B cell (primary cell): Measurements from ENCODE around the gene TMEM185B. TPM values are rescaled to one million over a fixed set of nuclear protein-coding genes. Genes with fewer than 3 reads are reported as not detected.

ENCODE experiments used
- ATAC-seq: fragments of 200-7000 bp; cut with Tn5 transposase; one replicate; pipeline ENCODE4 v1.10.0; 2021; ENCODE audit warnings: low read depth, mild to moderate bottlenecking, moderate number of reproducible peaks, moderate library complexity
- CTCF ChIA-PET: fragments of 350-600 bp; sonication (Branson Sonifier 250); formaldehyde crosslinking; loops from one replicate; lab custom pipeline; 2021; ENCODE audit warnings: antibody characterized with exemption, inconsistent platforms; lab: Charles Lee
- POLR2A ChIA-PET: fragments of 350-600 bp; sonication (Branson Sonifier 250); formaldehyde crosslinking; loops from one replicate; lab custom pipeline; 2021; ENCODE audit warnings: antibody characterized with exemption; lab: Charles Lee
- DNase-seq: peaks from one replicate; pipeline ENCODE4 v3.0.0; 2013
- H2AFZ ChIP-seq: 2 replicates; pipeline ENCODE4 v1.6.1; 2012; ENCODE audit warnings: mild to moderate bottlenecking, low read depth, low read length; ENCODE audit not compliant: insufficient read depth, poor library complexity, severe bottlenecking
- H3K27ac ChIP-seq, 2 donors: 1 replicate in 1 of 2; 2 replicates in 1 of 2; pipeline ENCODE4 v1.5.1; 2012 to 2013; ENCODE audit warnings: low read length in 2 of 2, mild to moderate bottlenecking in 2 of 2, moderate library complexity in 1 of 2
- H3K27me3 ChIP-seq, 4 experiments: fragments of 200-600 bp in 1 of 4; sonication (generic) in 1 of 4; replicated peaks in 1 of 4; 1 replicate in 2 of 4; 2 replicates in 2 of 4; pipeline versions ENCODE4 v1.6.1 to v1.7.0; 2013 to 2016; ENCODE audit warnings: low read length in 3 of 4, mild to moderate bottlenecking in 2 of 4, mixed read lengths in 1 of 4, moderate library complexity in 1 of 4; ENCODE audit not compliant: insufficient read depth in 4 of 4, control insufficient read depth in 3 of 4; ENCODE audit errors: control extremely low read depth in 1 of 4
- H3K36me3 ChIP-seq, 2 experiments: replicated peaks in 1 of 2; 1 replicate in 1 of 2; 2 replicates in 1 of 2; pipeline versions ENCODE4 v1.6.1 to v1.7.1; 2013; ENCODE audit warnings: low read length in 1 of 2; ENCODE audit not compliant: insufficient read depth in 2 of 2, control insufficient read depth in 1 of 2; ENCODE audit errors: control extremely low read depth in 1 of 2, extremely low read depth in 1 of 2
- H3K4me1 ChIP-seq, 2 donors: fragments of 200-600 bp in 1 of 2; sonication (generic) in 1 of 2; 1 replicate in 1 of 2; 2 replicates in 1 of 2; pipeline versions ENCODE4 v1.5.1 to v1.6.1; 2013 to 2017; ENCODE audit warnings: low read length in 2 of 2; ENCODE audit not compliant: control insufficient read depth in 2 of 2, insufficient read depth in 2 of 2
- H3K4me2 ChIP-seq: replicated peaks from 2 replicates; pipeline ENCODE3; 2012; ENCODE audit warnings: mild to moderate bottlenecking, low read depth, low read length; ENCODE audit not compliant: poor library complexity, severe bottlenecking
- H3K4me3 ChIP-seq, 5 experiments: fragments of 200-600 bp in 1 of 5; sonication (generic) in 1 of 5; 1 replicate in 3 of 5; 2 replicates in 2 of 5; pipeline versions ENCODE4 v1.5.1 to v1.7.0; 2011 to 2016; ENCODE audit warnings: low read length in 4 of 5, mild to moderate bottlenecking in 4 of 5, low read depth in 2 of 5, control low read depth in 1 of 5, moderate library complexity in 1 of 5; ENCODE audit not compliant: insufficient read depth in 1 of 5; ENCODE audit errors: control extremely low read depth in 1 of 5, extremely low read depth in 1 of 5
- H3K79me2 ChIP-seq: fragments of 200-600 bp; sonication (generic); one replicate; pipeline ENCODE4 v1.6.0; 2016; ENCODE audit warnings: low read length; ENCODE audit not compliant: control insufficient read depth, insufficient read depth
- H3K9ac ChIP-seq: fragments of 200-600 bp; sonication (generic); 2 replicates; pipeline ENCODE4 v1.6.1; 2017; ENCODE audit warnings: mild to moderate bottlenecking, low read length, moderate library complexity
- H3K9me3 ChIP-seq, 3 donors: one replicate each; pipeline versions ENCODE4 v1.6.1 to v1.7.1; 2013; ENCODE audit warnings: low read length in 2 of 3; ENCODE audit not compliant: control insufficient read depth in 2 of 3, insufficient read depth in 1 of 3; ENCODE audit errors: control extremely low read depth in 1 of 3
- H4K20me1 ChIP-seq: 2 replicates; pipeline ENCODE4 v1.6.0; 2012; ENCODE audit warnings: mild to moderate bottlenecking, low read length; ENCODE audit not compliant: insufficient read depth, control insufficient read depth, poor library complexity, severe bottlenecking
- H3K27ac Mint-ChIP-seq: one replicate; pipeline ENCODE4 v1.8.0; 2021; ENCODE audit warnings: mixed read lengths
- H3K27me3 Mint-ChIP-seq: one replicate; pipeline ENCODE4 v1.8.0; 2021; ENCODE audit warnings: mixed read lengths
- H3K4me1 Mint-ChIP-seq: one replicate; pipeline ENCODE4 v1.8.0; 2021; ENCODE audit warnings: mixed read lengths
- H3K4me3 Mint-ChIP-seq: one replicate; pipeline ENCODE4 v1.8.0; 2021; ENCODE audit warnings: mixed read lengths
- H3K9me3 Mint-ChIP-seq: one replicate; pipeline ENCODE4 v1.8.0; 2022; ENCODE audit warnings: mixed read lengths; ENCODE audit not compliant: insufficient read depth
- CTCF ChIP-seq: fragments of 200-600 bp; IDR thresholded peaks from one replicate; pipeline ENCODE4 v1.8.0; 2022; ENCODE audit warnings: antibody characterized with exemption, mild to moderate bottlenecking
- EZH2 ChIP-seq: IDR thresholded peaks from 2 replicates; pipeline ENCODE4 v1.6.1; 2012; ENCODE audit warnings: borderline replicate concordance, low read depth, mild to moderate bottlenecking, moderate library complexity, low read length; ENCODE audit not compliant: insufficient read depth, poor library complexity, severe bottlenecking
- WGBS: methylation state at CpG from one replicate; pipeline ENCODE4 v1.1.5; 2013; ENCODE audit warnings: missing lambda C conversion rate; ENCODE audit not compliant: insufficient coverage; 5-methylcytosine and 5-hydroxymethylcytosine counted together
- intact Hi-C: fragments of 100-400 bp; cut with micrococcal nuclease; formaldehyde crosslinking; loops from one replicate; pipeline ENCODE4 v1.10.0; 2022
- polyA plus RNA-seq: library from polyadenylated mRNA; depleted of rRNA; stranded (reverse); fragments of >200 nt; gene quantifications from 2 replicates; pipeline ENCODE4 v1.2.3, GENCODE V29; 2012
- total RNA-seq, 2 donors: library from RNA; stranded (reverse); fragments of 120-200 nt in 1 of 2; gene quantifications; 1 replicate in 1 of 2; 2 replicates in 1 of 2; pipeline versions ENCODE4 v1.2.3 to v1.2.4, GENCODE V29; 2013 to 2022

TMEM185B gene
- total and polyA plus RNA-seq, 2 donors (not counting 1 experiment from before 2014, with no cell fraction given): 29.6 to 36.4 TPM

- ChIA-PET POLR2A (no interaction called here), CTCF (no interaction called here)
- H3K4me2 ChIP-seq: no peak overlapping the region
- H3K79me2 ChIP-seq: no peaks in the 10 kb centered on the region
- H3K4me3 ChIP-seq: no peak overlapping the region
- intact Hi-C loops: no loop called here
- TF ChIP-seq EZH2: no peak
- no peak for TF ChIP-seq CTCF
- no peaks in the 10 kb centered on the region for H3K36me3 ChIP-seq
- no peaks in the 10 kb centered on the region for H3K4me1 ChIP-seq
- Mint-ChIP-seq H3K4me3 (no peak overlapping the region), H3K27ac (no peak overlapping the region), H3K4me1 (no peaks in the 10 kb centered on the region), H3K27me3 (no peaks in the 10 kb centered on the region), H3K9me3 (peaks cover 3% of the 10 kb centered on the region)
- no peak overlapping the region for H3K9ac ChIP-seq
- WGBS: 86% methylated on average over 14 of the region's 22 CpGs
- H4K20me1 ChIP-seq: no peaks in the 10 kb centered on the region
- ATAC-seq: no peak
- H3K27ac ChIP-seq: no peak overlapping the region
- H3K9me3 ChIP-seq: peaks cover 0 to 12% (median 0%) of the 10 kb centered on the region in 3 donors
- no peak overlapping the region for H2AFZ ChIP-seq
- DNase-seq: no peak
- H3K27me3 ChIP-seq: no peaks in the 10 kb centered on the region
Observed at GRCh38 chr2:120239488-120240287, 16.5 kb upstream of the TMEM185B start.

GRCh38 chr2:120238728-120239487 is 15.7 kb upstream of the TMEM185B start:
- Mint-ChIP-seq H3K27ac (no peak overlapping the region), H3K9me3 (peaks cover 3% of the 10 kb centered on the region), H3K4me1 (peaks cover 4% of the 10 kb centered on the region), H3K4me3 (no peak overlapping the region), H3K27me3 (no peaks in the 10 kb centered on the region)
- H3K4me3 ChIP-seq: no peak overlapping the region
- H3K79me2 ChIP-seq: no peaks in the 10 kb centered on the region
- no peaks in the 10 kb centered on the region for H3K4me1 ChIP-seq
- no peaks in the 10 kb centered on the region for H3K27me3 ChIP-seq
- intact Hi-C loops: no loop called here
- no peak for TF ChIP-seq EZH2
- no peak for TF ChIP-seq CTCF
- H3K36me3 ChIP-seq: no peaks in the 10 kb centered on the region
- 89% methylated on average over 19 of the region's 22 CpGs for WGBS
- no peak overlapping the region for H2AFZ ChIP-seq
- no peak overlapping the region for H3K4me2 ChIP-seq
- no peaks in the 10 kb centered on the region for H4K20me1 ChIP-seq
- DNase-seq: no peak
- H3K27ac ChIP-seq: no peak overlapping the region
- no peak for ATAC-seq
- peaks cover 0 to 7% (median 0%) of the 10 kb centered on the region in 3 donors for H3K9me3 ChIP-seq
- ChIA-PET POLR2A (no interaction called here), CTCF (no interaction called here)
- no peak overlapping the region for H3K9ac ChIP-seq
